ENCODE data around the gene PSMD3. TPM values are rescaled to one million over a fixed set of nuclear protein-coding genes. Genes with fewer than 3 reads are reported as not detected.
A peak's percentile ranks its signal among the peaks of the same experiment; 100 is the strongest.
"Not testable (repeated sequence)": the region's sequence is repeated elsewhere in the genome, so short reads cannot be mapped to it uniquely, and the experiment has no call there.

The PSMD3 gene
- total RNA-seq = 193 and 196 TPM in 2 replicates

DNA sequence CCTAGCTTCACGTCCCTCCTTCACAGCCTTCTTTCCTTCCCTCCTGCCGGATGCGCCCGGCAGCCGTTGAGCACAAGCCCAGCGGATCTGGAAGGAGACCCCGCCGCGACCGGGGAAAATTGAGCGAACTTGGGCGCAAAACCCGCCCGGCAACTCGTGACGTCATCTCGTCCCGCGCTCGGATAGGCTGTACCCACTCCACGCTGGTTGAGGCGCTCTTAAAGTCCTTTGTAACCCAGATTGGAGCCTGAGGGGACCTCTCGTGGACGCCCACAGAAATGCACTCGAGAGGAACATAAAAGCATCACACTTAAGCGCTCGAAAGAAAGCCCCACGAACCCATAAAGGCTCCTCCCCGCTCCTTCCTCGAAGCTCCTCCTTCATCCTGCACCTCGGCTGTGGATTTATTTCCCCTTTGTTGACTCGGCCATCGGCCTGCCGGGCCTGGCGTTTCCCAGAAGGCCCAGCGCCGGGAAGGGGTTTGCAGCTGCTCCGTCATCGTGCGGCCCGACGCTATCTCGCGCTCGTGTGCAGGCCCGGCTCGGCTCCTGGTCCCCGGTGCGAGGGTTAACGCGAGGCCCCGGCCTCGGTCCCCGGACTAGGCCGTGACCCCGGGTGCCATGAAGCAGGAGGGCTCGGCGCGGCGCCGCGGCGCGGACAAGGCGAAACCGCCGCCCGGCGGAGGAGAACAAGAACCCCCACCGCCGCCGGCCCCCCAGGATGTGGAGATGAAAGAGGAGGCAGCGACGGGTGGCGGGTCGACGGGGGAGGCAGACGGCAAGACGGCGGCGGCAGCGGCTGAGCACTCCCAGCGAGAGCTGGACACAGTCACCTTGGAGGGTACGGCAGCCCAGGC is at the start of gene PSMD3:
Gene PSMD3 (plus strand): TSS at position 457 of the 856 bp plus-strand sequence. CDS start 164 bp downstream, at position 621.
- Mint-ChIP-seq H3K27ac (peak within 1 kb of the TSS; percentile 74), H3K36me3 (ENCODE audit: low read depth) (peaks cover 27% of the 10 kb centered on the region), H3K4me1 (ENCODE audit: low read depth) (peaks cover 27% of the 10 kb centered on the region), H3K9me3 (no peaks in the 10 kb centered on the region), H3K4me3 (ENCODE audit: low read depth) (peak within 1 kb of the TSS; percentile 93), H3K27me3 (ENCODE audit: low read depth) (peaks cover 7% of the 10 kb centered on the region)
- intact Hi-C loops (cut with micrococcal nuclease) = loop anchor here (1.0 to 5.0 kb wide), 5 partner anchors 21 to 358 kb away; partner anchors contain the start of genes LRRC3C, ORMDL3 and STARD3
- DNase-seq (ENCODE audit: low spot score) = peak; percentile 99

DNA sequence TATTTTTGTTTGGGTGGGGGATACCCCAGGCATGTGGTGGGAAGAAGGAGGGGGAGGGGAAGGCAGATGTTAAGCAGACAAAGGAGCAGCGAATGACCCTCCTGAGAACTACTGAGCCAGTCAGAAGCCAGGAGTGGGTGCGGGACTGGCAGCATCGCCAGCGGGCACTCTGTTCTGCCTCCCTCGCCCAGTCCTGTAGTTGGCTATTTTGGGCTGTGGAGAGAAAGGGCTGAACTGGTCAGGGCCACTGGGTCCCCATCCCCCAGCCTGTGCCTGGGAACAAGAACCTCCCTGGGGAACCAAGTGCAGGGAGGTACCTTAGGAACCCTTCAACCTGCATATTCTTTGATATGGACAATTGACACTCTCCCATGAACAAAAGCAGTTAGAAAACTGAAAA is 46.7 kb upstream of the PSMD3 start:
- no peak overlapping the region for H3K27ac Mint-ChIP-seq
- intact Hi-C loops (cut with micrococcal nuclease) = no loop called here
- no peaks in the 10 kb centered on the region for H3K9me3 Mint-ChIP-seq
- no peaks in the 10 kb centered on the region for H3K27me3 Mint-ChIP-seq (ENCODE audit: low read depth)
- DNase-seq (ENCODE audit: low spot score) = no peak
- no peak overlapping the region for H3K4me3 Mint-ChIP-seq (ENCODE audit: low read depth)
- H3K36me3 Mint-ChIP-seq (ENCODE audit: low read depth) = no peaks in the 10 kb centered on the region
- peaks cover 7% of the 10 kb centered on the region for H3K4me1 Mint-ChIP-seq (ENCODE audit: low read depth)

DNA sequence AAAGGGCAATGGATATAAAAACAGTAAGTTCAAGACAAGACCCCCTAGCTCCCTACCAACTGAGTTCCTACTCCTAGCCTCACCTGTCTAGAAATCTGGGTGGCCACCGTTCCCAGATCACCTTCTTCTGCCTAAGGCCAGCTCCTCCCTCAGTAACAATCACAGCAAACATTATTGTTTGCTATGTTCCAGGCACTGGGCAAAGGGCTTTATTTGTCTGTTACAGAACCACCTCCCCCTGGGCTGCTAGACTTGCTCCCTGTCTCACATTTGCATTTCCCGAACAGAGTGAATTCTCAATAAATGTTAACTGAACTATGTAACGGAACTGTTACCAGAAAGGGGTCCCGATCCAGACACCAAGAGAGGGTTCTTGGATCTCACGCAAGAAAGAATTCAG is 46.3 kb upstream of the PSMD3 start:
- Mint-ChIP-seq H3K27ac (no peak overlapping the region), H3K4me3 (ENCODE audit: low read depth) (no peak overlapping the region), H3K4me1 (ENCODE audit: low read depth) (peaks cover 11% of the 10 kb centered on the region), H3K27me3 (ENCODE audit: low read depth) (no peaks in the 10 kb centered on the region), H3K36me3 (ENCODE audit: low read depth) (no peaks in the 10 kb centered on the region), H3K9me3 (no peaks in the 10 kb centered on the region)
- DNase-seq (ENCODE audit: low spot score) = no peak
- intact Hi-C loops (cut with micrococcal nuclease) = no loop called here

DNA sequence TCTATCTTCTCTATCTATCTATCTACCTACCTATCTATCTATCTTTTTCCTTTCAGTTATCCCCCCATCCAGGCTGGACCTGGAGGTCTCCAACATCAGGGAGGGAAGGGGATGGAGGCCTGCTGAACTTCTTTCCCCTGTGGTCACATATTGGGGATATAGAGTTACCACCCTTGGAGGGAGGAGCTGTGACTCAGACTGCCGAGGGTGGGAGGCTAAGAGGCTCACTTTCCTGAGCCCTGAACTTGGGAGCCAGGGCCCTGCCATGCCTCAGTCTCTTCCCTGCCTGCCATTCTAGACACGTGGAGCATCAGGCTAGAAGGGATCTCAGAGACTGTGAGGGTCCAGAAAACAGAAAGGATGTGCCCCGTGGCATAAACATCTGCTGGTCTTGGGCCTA is 44.7 kb upstream of the PSMD3 start:
- no peak overlapping the region for H3K27ac Mint-ChIP-seq
- H3K27me3 Mint-ChIP-seq (ENCODE audit: low read depth) = no peaks in the 10 kb centered on the region
- intact Hi-C loops (cut with micrococcal nuclease) = no loop called here
- H3K4me1 Mint-ChIP-seq (ENCODE audit: low read depth) = peaks cover 19% of the 10 kb centered on the region
- DNase-seq (ENCODE audit: low spot score) = no peak
- no peaks in the 10 kb centered on the region for H3K36me3 Mint-ChIP-seq (ENCODE audit: low read depth)
- H3K4me3 Mint-ChIP-seq (ENCODE audit: low read depth) = no peak overlapping the region
- H3K9me3 Mint-ChIP-seq = no peaks in the 10 kb centered on the region

DNA sequence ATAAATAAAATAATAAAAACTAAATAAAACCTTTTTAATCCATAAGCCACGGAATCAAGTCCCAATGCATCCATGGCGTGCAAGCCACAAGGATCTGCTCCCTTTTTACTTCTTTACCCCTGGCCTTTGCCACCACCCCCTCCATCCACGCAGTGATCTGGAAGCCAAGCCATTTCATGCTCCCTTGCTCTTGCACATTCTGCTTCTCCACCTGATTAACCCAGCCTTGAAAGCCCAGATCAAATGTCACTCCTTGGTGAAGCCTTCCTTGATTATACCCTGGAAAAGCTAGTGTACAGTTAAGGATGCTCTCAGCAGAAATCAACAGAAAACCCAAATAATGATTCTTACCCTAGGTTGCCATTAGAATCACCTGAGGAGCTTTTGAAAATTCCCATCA is 43.2 kb upstream of the PSMD3 start:
- no peak overlapping the region for H3K4me3 Mint-ChIP-seq (ENCODE audit: low read depth)
- no peak for DNase-seq (ENCODE audit: low spot score)
- H3K9me3 Mint-ChIP-seq = no peaks in the 10 kb centered on the region
- intact Hi-C loops (cut with micrococcal nuclease) = no loop called here
- peaks cover 22% of the 10 kb centered on the region for H3K4me1 Mint-ChIP-seq (ENCODE audit: low read depth)
- no peak overlapping the region for H3K27ac Mint-ChIP-seq
- no peaks in the 10 kb centered on the region for H3K36me3 Mint-ChIP-seq (ENCODE audit: low read depth)
- H3K27me3 Mint-ChIP-seq (ENCODE audit: low read depth) = no peaks in the 10 kb centered on the region

- H3K4me1 Mint-ChIP-seq (ENCODE audit: low read depth) = peaks cover 22% of the 10 kb centered on the region
- H3K9me3 Mint-ChIP-seq = no peaks in the 10 kb centered on the region
- no peak overlapping the region for H3K27ac Mint-ChIP-seq
- DNase-seq (ENCODE audit: low spot score) = no peak
- H3K4me3 Mint-ChIP-seq (ENCODE audit: low read depth) = no peak overlapping the region
- no peaks in the 10 kb centered on the region for H3K27me3 Mint-ChIP-seq (ENCODE audit: low read depth)
- H3K36me3 Mint-ChIP-seq (ENCODE audit: low read depth) = no peaks in the 10 kb centered on the region
- intact Hi-C loops (cut with micrococcal nuclease) = no loop called here
Observed at GRCh38 chr17:39938140-39938869, 42.3 kb upstream of the PSMD3 start.

- DNase-seq (ENCODE audit: low spot score) = no peak
- no peak overlapping the region for H3K4me3 Mint-ChIP-seq (ENCODE audit: low read depth)
- no peak overlapping the region for H3K27ac Mint-ChIP-seq
- no peaks in the 10 kb centered on the region for H3K36me3 Mint-ChIP-seq (ENCODE audit: low read depth)
- no peaks in the 10 kb centered on the region for H3K27me3 Mint-ChIP-seq (ENCODE audit: low read depth)
- intact Hi-C loops (cut with micrococcal nuclease) = no loop called here
- peaks cover 22% of the 10 kb centered on the region for H3K4me1 Mint-ChIP-seq (ENCODE audit: low read depth)
- H3K9me3 Mint-ChIP-seq = no peaks in the 10 kb centered on the region
Observed at GRCh38 chr17:39939106-39939505, 41.5 kb upstream of the PSMD3 start.

DNA sequence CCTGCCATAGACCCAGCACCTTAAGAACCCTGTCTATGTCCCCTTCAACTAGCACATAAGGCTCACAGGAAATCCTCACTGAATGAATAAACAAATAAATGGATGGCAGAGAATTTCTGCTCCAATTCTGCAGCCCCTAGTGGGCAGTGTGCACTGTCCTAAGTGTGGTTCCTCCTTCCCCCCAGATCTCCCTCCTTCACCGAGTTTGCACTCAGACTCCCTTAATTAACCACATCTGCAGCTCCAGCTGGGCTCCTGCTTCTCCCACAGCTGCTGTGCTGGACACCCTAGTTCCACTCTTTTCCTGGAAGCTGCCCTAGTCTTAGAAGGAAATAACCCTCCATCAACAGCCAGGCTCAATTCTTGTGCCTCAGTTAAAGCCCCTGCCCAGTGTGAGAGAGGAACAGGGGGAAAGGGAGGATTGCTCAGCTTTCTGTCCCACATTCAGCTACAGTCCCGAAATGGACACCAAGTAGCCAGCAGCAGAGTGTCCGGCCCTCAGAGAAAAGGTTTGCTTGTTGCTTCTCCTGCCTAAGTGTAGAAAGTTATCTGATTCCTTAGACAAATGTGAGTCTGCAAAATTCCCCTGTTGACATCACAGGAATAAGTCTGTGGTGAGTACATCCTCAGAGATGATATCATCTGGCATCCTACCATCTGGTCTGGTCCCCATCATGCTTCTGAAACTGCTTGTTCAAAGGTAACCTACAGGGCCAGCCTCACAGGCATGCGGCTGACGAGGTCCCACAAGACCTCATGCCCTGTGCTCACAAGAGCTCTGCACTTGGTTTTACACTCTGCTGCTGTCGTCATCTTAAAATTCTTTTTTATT is 40.8 kb upstream of the PSMD3 start:
- H3K27me3 Mint-ChIP-seq (ENCODE audit: low read depth) = no peaks in the 10 kb centered on the region
- H3K4me3 Mint-ChIP-seq (ENCODE audit: low read depth) = peak overlapping the region; percentile 38
- intact Hi-C loops (cut with micrococcal nuclease) = no loop called here
- peak; percentile 50 for DNase-seq (ENCODE audit: low spot score)
- peaks cover 22% of the 10 kb centered on the region for H3K4me1 Mint-ChIP-seq (ENCODE audit: low read depth)
- H3K36me3 Mint-ChIP-seq (ENCODE audit: low read depth) = no peaks in the 10 kb centered on the region
- H3K9me3 Mint-ChIP-seq = no peaks in the 10 kb centered on the region
- H3K27ac Mint-ChIP-seq = peak overlapping the region; percentile 80

DNA sequence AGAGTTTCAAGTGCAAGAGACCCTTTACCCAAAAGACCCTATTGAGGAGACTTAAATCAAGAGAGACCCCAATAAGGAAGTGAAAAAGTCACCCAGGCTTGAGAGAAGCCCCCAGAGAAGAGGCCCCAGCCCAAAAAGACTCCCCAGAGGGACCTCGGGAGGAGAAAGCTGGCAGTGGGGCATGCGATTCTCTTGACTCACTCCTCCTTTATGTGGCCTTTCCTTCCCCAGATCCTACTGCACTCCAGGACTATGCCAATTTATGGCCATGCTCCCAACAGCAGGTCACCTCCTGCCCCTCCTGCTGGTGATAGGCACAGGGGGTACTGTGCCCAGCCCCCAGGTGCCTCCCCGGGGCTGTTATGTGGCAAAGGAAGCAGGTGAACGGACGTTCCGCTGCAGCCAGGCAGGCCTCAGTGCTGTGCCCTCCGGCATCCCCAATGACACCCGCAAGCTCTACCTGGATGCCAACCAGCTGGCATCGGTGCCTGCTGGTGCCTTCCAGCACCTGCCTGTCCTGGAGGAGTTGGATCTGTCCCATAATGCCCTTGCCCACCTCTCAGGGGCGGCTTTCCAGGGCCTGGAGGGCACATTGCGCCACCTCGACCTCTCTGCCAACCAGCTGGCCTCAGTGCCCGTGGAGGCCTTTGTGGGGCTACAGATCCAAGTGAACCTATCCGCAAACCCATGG is 36.8 kb upstream of the PSMD3 start:
- H3K9me3 Mint-ChIP-seq = no peaks in the 10 kb centered on the region
- no peak overlapping the region for H3K4me3 Mint-ChIP-seq (ENCODE audit: low read depth)
- intact Hi-C loops (cut with micrococcal nuclease) = no loop called here
- H3K27ac Mint-ChIP-seq = no peak overlapping the region
- no peaks in the 10 kb centered on the region for H3K36me3 Mint-ChIP-seq (ENCODE audit: low read depth)
- DNase-seq (ENCODE audit: low spot score) = no peak
- H3K27me3 Mint-ChIP-seq (ENCODE audit: low read depth) = no peaks in the 10 kb centered on the region
- peaks cover 23% of the 10 kb centered on the region for H3K4me1 Mint-ChIP-seq (ENCODE audit: low read depth)

GRCh38 chr17:39944393-39944711 is 36.3 kb upstream of the PSMD3 start:
- Mint-ChIP-seq H3K4me1 (ENCODE audit: low read depth) (peaks cover 18% of the 10 kb centered on the region), H3K36me3 (ENCODE audit: low read depth) (no peaks in the 10 kb centered on the region), H3K9me3 (no peaks in the 10 kb centered on the region), H3K27me3 (ENCODE audit: low read depth) (no peaks in the 10 kb centered on the region), H3K4me3 (ENCODE audit: low read depth) (no peak overlapping the region), H3K27ac (no peak overlapping the region)
- no peak for DNase-seq (ENCODE audit: low spot score)
- intact Hi-C loops (cut with micrococcal nuclease) = no loop called here

DNA sequence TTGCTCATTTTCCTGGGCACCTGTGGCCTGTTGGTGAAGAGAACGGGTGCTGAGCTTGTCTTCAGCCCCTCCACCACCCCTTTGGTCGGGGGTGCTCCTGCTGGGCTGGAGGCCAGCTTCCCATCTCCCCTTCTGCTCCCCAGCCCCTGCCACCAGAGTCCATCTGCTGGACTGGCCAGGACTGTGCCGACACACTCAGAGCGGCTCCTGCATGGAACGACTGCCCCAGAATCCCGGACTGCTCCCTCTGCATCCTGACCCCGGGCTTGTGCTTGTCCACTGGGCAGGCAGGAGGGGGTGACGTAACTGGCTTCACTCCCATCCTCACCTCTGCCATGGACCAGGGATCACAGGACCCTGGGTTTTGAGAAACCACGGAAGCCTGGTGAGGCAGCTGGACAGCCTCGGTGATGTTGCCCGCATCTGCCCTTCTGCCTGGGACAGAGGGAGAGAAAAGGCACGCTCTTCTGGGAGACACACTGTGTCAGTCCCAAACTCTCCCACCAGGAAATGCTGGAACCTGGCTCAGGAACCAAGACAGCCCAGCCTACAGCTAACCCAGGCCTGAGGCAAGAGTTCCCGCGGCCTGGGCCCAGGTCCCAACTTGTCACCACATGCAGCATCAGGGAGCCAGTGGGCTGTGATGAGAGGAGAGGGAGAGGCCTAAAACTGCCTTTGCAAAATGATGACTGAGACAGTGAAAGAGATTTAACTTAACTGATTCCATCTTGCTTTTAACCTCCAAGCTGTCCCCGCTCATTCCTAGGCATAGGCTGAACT is 33.9 kb upstream of the PSMD3 start:
- Mint-ChIP-seq H3K36me3 (ENCODE audit: low read depth) (no peaks in the 10 kb centered on the region), H3K27me3 (ENCODE audit: low read depth) (peaks cover 3% of the 10 kb centered on the region), H3K9me3 (no peaks in the 10 kb centered on the region), H3K4me1 (ENCODE audit: low read depth) (peaks cover 3% of the 10 kb centered on the region), H3K27ac (no peak overlapping the region), H3K4me3 (ENCODE audit: low read depth) (no peak overlapping the region)
- DNase-seq (ENCODE audit: low spot score) = no peak
- intact Hi-C loops (cut with micrococcal nuclease) = no loop called here

GRCh38 chr17:39948489-39948828 is 32.1 kb upstream of the PSMD3 start:
- H3K4me3 Mint-ChIP-seq (ENCODE audit: low read depth); DNase-seq (ENCODE audit: low spot score); intact Hi-C loops (cut with micrococcal nuclease); H3K27me3 Mint-ChIP-seq (ENCODE audit: low read depth); H3K9me3 Mint-ChIP-seq; H3K4me1 Mint-ChIP-seq (ENCODE audit: low read depth); H3K36me3 Mint-ChIP-seq (ENCODE audit: low read depth): not testable (repeated sequence)
- peak overlapping the region; percentile 12 for H3K27ac Mint-ChIP-seq
